A549 (cell line): ENCODE results near the gene SUPT3H. TPM values are rescaled to one million over a fixed set of nuclear protein-coding genes. Genes with fewer than 3 reads are reported as not detected.

Experiments used
- ATAC-seq, 2 experiments: fragments of 200-7000 bp in 1 of 2; fragments of >200 bp in 1 of 2; cut with Nextera tagmentation in 1 of 2; cut with Tn5 transposase in 1 of 2; 3 replicates each; pipeline versions ENCODE4 v1.8.0 to v1.9.1; 2018 to 2020; ENCODE audit warnings: mild to moderate bottlenecking in 1 of 2, moderate library complexity in 1 of 2
- CTCF ChIA-PET: fragments of 300-600 bp; sonication (Branson Sonifier 250); formaldehyde crosslinking; extraction: SDS; loops from one replicate; lab custom pipeline; 2021; ENCODE audit warnings: antibody characterized with exemption, inconsistent platforms; lab: Yijun Ruan, JAX
- POLR2A ChIA-PET: fragments of 350-600 bp; formaldehyde crosslinking; extraction: SDS; loops from one replicate; lab custom pipeline; 2021; ENCODE audit warnings: antibody characterized with exemption, inconsistent platforms; lab: Yijun Ruan, JAX
- DNase-seq, 2 experiments: peaks; one replicate each; pipeline versions ENCODE4 v3.0.0 to v3.0.0-alpha.2; 2011 to 2016; ENCODE audit warnings: low read depth in 1 of 2, low spot score in 1 of 2
- FAIRE-seq: peaks from 2 replicates; lab custom pipeline; 2011; peaks lifted over from hg19 to GRCh38; lab: Jason Lieb, UNC
- H3K27ac ChIP-seq, 2 experiments: fragments of >200 bp; sonication (Bioruptor Twin); formaldehyde crosslinking; 3 replicates each; pipeline ENCODE4 v1.5.1; 2016 to 2017
- H3K4me1 ChIP-seq: fragments of >200 bp; sonication (Bioruptor Twin); formaldehyde crosslinking; 3 replicates; pipeline ENCODE4 v1.6.1; 2016
- H3K4me2 ChIP-seq: fragments of >200 bp; sonication (Bioruptor Twin); formaldehyde crosslinking; 3 replicates; pipeline ENCODE4 v1.6.1; 2016
- H3K4me3 ChIP-seq: fragments of >200 bp; sonication (Bioruptor Twin); formaldehyde crosslinking; 3 replicates; pipeline ENCODE4 v1.5.1; 2016
- H3K9me3 ChIP-seq: fragments of >200 bp; sonication (Bioruptor Twin); formaldehyde crosslinking; 3 replicates; pipeline ENCODE4 v1.6.1; 2016
- BHLHE40 ChIP-seq: IDR thresholded peaks from 2 replicates; pipeline ENCODE4 v1.6.1; 2012; ENCODE audit warnings: low read depth, low read length, inconsistent platforms
- CBX8 ChIP-seq: fragments of 200-600 bp; sonication (generic); IDR thresholded peaks from 2 replicates; pipeline ENCODE4 v1.6.1; 2016
- CEBPB ChIP-seq, 2 experiments: fragments of >200 bp in 1 of 2; sonication (Bioruptor Twin) in 1 of 2; formaldehyde crosslinking in 1 of 2; IDR thresholded peaks; 2 replicates each; pipeline ENCODE4 v1.6.1; 2012 to 2016
- EP300 ChIP-seq, 2 experiments: fragments of >200 bp; sonication (Bioruptor Twin); formaldehyde crosslinking; IDR thresholded peaks; 2 replicates in 1 of 2; 3 replicates in 1 of 2; pipeline ENCODE4 v1.6.1; 2016 to 2017
- ESRRA ChIP-seq: fragments of 150-350 bp; IDR thresholded peaks from 2 replicates; pipeline ENCODE4 v1.6.1; 2014; ENCODE audit warnings: mild to moderate bottlenecking, low read length, borderline replicate concordance
- FOXS1 ChIP-seq: fragments of 250-450 bp; sonication (Bioruptor Pico); IDR thresholded peaks from 2 replicates; pipeline ENCODE4 v1.5.0; 2020; ENCODE audit warnings: mild to moderate bottlenecking, moderate library complexity
- GATA3 ChIP-seq: IDR thresholded peaks from 2 replicates; pipeline ENCODE4 v1.6.1; 2012; ENCODE audit warnings: borderline replicate concordance
- HDAC2 ChIP-seq: fragments of 200-600 bp; sonication (generic); IDR thresholded peaks from 2 replicates; pipeline ENCODE4 v1.6.1; 2016
- HEYL ChIP-seq: fragments of 250-450 bp; sonication (Bioruptor Pico); IDR thresholded peaks from 2 replicates; pipeline ENCODE4 v1.8.0; 2021; ENCODE audit warnings: mild to moderate bottlenecking, moderate library complexity
- HOXA7 ChIP-seq: fragments of 250-450 bp; sonication (Bioruptor Pico); IDR thresholded peaks from 2 replicates; pipeline ENCODE4 v1.5.0; 2020; ENCODE audit warnings: mild to moderate bottlenecking, moderate library complexity
- HOXB5 ChIP-seq: fragments of 250-450 bp; sonication (Bioruptor Pico); IDR thresholded peaks from 2 replicates; pipeline ENCODE4 v1.5.0; 2020; ENCODE audit warnings: mild to moderate bottlenecking, moderate library complexity
- JUN ChIP-seq, 2 experiments: fragments of >200 bp; sonication (Bioruptor Twin); formaldehyde crosslinking; IDR thresholded peaks; 2 replicates in 1 of 2; 3 replicates in 1 of 2; pipeline ENCODE4 v1.6.1; 2016 to 2017
- KDM1A ChIP-seq: fragments of 200-600 bp; sonication (generic); IDR thresholded peaks from 2 replicates; pipeline ENCODE4 v1.6.1; 2016; ENCODE audit warnings: low read depth, mild to moderate bottlenecking
- MAFK ChIP-seq: fragments of 450-650 bp; IDR thresholded peaks from 2 replicates; pipeline ENCODE4 v1.6.1; 2014; ENCODE audit not compliant: partially characterized antibody
- MAZ ChIP-seq: fragments of 150-350 bp; IDR thresholded peaks from 2 replicates; pipeline ENCODE4 v1.6.1; 2014; ENCODE audit warnings: antibody characterized with exemption, low read depth, low read length, borderline replicate concordance
- MYC ChIP-seq: IDR thresholded peaks from 2 replicates; pipeline ENCODE4 v1.6.1; 2012; ENCODE audit warnings: mild to moderate bottlenecking, inconsistent platforms, low read length, improper control_type of control experiment, borderline replicate concordance
- NPAS2 ChIP-seq: fragments of 250-450 bp; sonication (Bioruptor Pico); IDR thresholded peaks from 2 replicates; pipeline ENCODE4 v1.8.0; 2022; ENCODE audit warnings: mild to moderate bottlenecking, moderate library complexity, borderline replicate concordance
- PHF8 ChIP-seq: fragments of 200-600 bp; sonication (generic); IDR thresholded peaks from 2 replicates; pipeline ENCODE4 v1.6.1; 2016; ENCODE audit warnings: low read depth, mild to moderate bottlenecking, antibody characterized with exemption, moderate library complexity, borderline replicate concordance
- POLR2A ChIP-seq: IDR thresholded peaks from 2 replicates; pipeline ENCODE4 v1.6.1; 2012; ENCODE audit warnings: mild to moderate bottlenecking, low read length
- POLR2AphosphoS2 ChIP-seq: conservative IDR thresholded peaks from 2 replicates; pipeline ENCODE4 v1.6.1; 2012; ENCODE audit warnings: low read length, improper control_type of control experiment, inconsistent platforms
- RAD21 ChIP-seq, 2 experiments: fragments of >200 bp in 1 of 2; sonication (Bioruptor Twin) in 1 of 2; formaldehyde crosslinking in 1 of 2; IDR thresholded peaks in 1 of 2; conservative IDR thresholded peaks in 1 of 2; 2 replicates in 1 of 2; 3 replicates in 1 of 2; pipeline ENCODE4 v1.6.1; 2012 to 2018; ENCODE audit warnings: inconsistent platforms in 1 of 2
- RARB ChIP-seq: fragments of 250-450 bp; sonication (Bioruptor Pico); IDR thresholded peaks from 2 replicates; pipeline ENCODE4 v1.8.0; 2021; ENCODE audit warnings: mild to moderate bottlenecking, moderate library complexity
- RNF2 ChIP-seq: fragments of 200-600 bp; sonication (generic); IDR thresholded peaks from 2 replicates; pipeline ENCODE4 v1.6.1; 2016; ENCODE audit warnings: low read depth, mild to moderate bottlenecking, antibody characterized with exemption, moderate library complexity, borderline replicate concordance
- SMC3 ChIP-seq: fragments of >200 bp; sonication (Bioruptor Twin); formaldehyde crosslinking; IDR thresholded peaks from 3 replicates; pipeline ENCODE4 v1.6.1; 2018; ENCODE audit warnings: inconsistent platforms
- ZNF302 ChIP-seq: fragments of 250-450 bp; sonication (Bioruptor Pico); IDR thresholded peaks from 2 replicates; pipeline ENCODE4 v1.9.0; 2021; ENCODE audit warnings: inconsistent platforms, mild to moderate bottlenecking, moderate library complexity
- WGBS: methylation state at CpG from one replicate; pipeline ENCODE4 v1.1.6; 2017; ENCODE audit errors: missing lambda C conversion rate; 5-methylcytosine and 5-hydroxymethylcytosine counted together
- polyA plus RNA-seq, 4 experiments: library from polyadenylated mRNA; depleted of rRNA in 3 of 4; stranded (reverse); fragments of >200 nt; fragmentation: RNase III in 1 of 4; extraction: RNeasy Plus Mini Kit Qiagen cat#74134 plus additional on column Dnase treatment in 1 of 4; gene quantifications; 2 replicates in 3 of 4; 3 replicates in 1 of 4; pipeline ENCODE4 v1.2.3, GENCODE V29; 2011 to 2017
- TF ChIP-seq, protein P1 (sequence below): IDR thresholded peaks from 2 replicates; pipeline ENCODE4 v1.6.1; 2012; ENCODE audit warnings: low read depth, borderline replicate concordance
- TF ChIP-seq, protein P2 (sequence below): IDR thresholded peaks from 2 replicates; pipeline ENCODE4 v1.6.1; 2012
- TF ChIP-seq, protein P3 (sequence below): fragments of 250-450 bp; sonication (Bioruptor Pico); IDR thresholded peaks from 2 replicates; pipeline ENCODE4 v1.5.0; 2020; ENCODE audit warnings: low read depth, mild to moderate bottlenecking, moderate library complexity

SUPT3H gene
- polyA plus RNA-seq, 2 of the 4 experiments (the other 2 are of a cell fraction) = 4.3 to 6.2 TPM

DNA sequence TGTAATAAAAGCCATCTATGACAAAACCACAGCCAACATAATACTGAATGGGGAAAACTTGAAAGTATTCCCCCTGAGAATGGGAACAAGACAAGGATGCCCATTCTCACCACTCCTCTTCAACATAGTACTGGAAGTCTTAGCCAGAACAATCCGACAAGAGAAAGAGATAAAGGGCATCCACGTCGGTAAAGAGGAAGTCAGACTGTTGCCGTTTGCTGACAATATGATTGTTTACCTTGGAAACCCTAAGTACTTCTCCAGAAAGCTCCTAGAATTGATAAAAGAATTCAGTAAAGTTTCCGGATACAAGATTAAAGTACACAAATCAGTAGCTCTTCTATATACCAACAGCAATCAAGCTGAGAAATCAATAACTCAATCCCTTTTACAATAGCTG, 63.6 kb downstream of the SUPT3H start:
- no peak overlapping the region for H3K4me3 ChIP-seq
- FAIRE-seq (no peak), ATAC-seq (no peak), DNase-seq (no peak)
- no peak overlapping the region for H3K27ac ChIP-seq
- H3K9me3 ChIP-seq = no peaks in the 10 kb centered on the region
- 88% methylated on average over 5 of the region's 5 CpGs for WGBS
- CTCF ChIA-PET = no interaction called here
- POLR2A ChIA-PET = no interaction called here
- TF ChIP-seq, protein P1, sequence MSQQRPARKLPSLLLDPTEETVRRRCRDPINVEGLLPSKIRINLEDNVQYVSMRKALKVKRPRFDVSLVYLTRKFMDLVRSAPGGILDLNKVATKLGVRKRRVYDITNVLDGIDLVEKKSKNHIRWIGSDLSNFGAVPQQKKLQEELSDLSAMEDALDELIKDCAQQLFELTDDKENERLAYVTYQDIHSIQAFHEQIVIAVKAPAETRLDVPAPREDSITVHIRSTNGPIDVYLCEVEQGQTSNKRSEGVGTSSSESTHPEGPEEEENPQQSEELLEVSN = no peak
- no peak for TF ChIP-seq EP300 (IDR thresholded peaks at IDR 0.05)
- TF ChIP-seq RNF2 = no peak
- no peak for TF ChIP-seq ESRRA
- TF ChIP-seq MAZ = no peak
- no peak for TF ChIP-seq MYC
- TF ChIP-seq FOXS1 (CRISPR knock-in tag) = no peak
- no peak for TF ChIP-seq NPAS2 (CRISPR knock-in tag)
- TF ChIP-seq CBX8 = no peak
- TF ChIP-seq HOXA7 (CRISPR knock-in tag) = no peak
- TF ChIP-seq MAFK = no peak
- TF ChIP-seq RARB = no peak
- no peak for TF ChIP-seq ZNF302 (CRISPR knock-in tag)
- TF ChIP-seq JUN (IDR thresholded peaks at IDR 0.05) = no peak
- no peaks in the 10 kb centered on the region for H3K4me1 ChIP-seq
- no peak overlapping the region for H3K4me2 ChIP-seq

DNA sequence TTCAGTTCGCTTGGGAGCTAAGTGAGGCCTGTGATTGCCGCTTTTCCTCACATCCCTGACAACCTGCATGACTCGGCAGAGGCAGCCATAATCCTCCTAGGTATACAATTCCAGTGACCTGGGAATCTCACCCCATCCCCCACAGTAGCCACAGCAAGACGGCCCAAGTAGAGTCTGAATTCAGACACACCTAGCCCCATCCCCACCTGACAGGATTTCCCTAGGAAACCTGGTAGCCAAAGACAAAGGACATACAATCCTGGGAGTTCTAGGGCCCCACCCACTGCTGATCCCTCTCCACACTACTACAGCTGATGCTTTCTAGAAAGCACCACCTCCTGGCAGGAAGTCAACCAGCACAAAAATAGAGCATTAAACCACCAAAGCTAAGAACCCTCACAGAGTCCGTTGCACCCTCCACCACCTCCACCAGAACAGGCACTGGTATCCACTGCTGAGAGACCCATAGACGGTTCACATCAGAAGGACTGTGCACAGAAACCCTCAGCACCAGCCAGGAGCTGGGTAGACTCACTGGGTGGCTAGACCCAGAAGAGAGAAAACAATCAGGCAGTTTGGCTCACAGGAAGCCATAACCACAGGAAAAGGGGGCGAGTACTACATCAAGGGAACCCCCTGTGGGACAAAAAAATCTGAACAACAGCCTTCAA, 67.5 kb downstream of the SUPT3H start:
- DNase-seq = no peak
- Histone ChIP-seq H3K9me3 (no peaks in the 10 kb centered on the region), H3K4me1 (no peaks in the 10 kb centered on the region), H3K4me2 (no peak overlapping the region), H3K27ac (no peak overlapping the region), H3K4me3 (no peak overlapping the region)
- no peak for FAIRE-seq
- ChIA-PET CTCF (no interaction called here), POLR2A (no interaction called here)
- ATAC-seq = no peak
- 90% methylated on average over 6 of the region's 7 CpGs for WGBS
- TF ChIP-seq HEYL (CRISPR knock-in tag) (no peak), CEBPB (IDR thresholded peaks at IDR 0.05) (no peak), ZNF302 (CRISPR knock-in tag) (no peak), POLR2A (no peak), SMC3 (no peak), PHF8 (no peak), BHLHE40 (no peak), HOXA7 (CRISPR knock-in tag) (no peak), POLR2AphosphoS2 (no peak)
- TF ChIP-seq, protein P2, sequence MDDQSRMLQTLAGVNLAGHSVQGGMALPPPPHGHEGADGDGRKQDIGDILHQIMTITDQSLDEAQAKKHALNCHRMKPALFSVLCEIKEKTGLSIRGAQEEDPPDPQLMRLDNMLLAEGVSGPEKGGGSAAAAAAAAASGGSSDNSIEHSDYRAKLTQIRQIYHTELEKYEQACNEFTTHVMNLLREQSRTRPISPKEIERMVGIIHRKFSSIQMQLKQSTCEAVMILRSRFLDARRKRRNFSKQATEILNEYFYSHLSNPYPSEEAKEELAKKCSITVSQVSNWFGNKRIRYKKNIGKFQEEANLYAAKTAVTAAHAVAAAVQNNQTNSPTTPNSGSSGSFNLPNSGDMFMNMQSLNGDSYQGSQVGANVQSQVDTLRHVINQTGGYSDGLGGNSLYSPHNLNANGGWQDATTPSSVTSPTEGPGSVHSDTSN = no peak

DNA sequence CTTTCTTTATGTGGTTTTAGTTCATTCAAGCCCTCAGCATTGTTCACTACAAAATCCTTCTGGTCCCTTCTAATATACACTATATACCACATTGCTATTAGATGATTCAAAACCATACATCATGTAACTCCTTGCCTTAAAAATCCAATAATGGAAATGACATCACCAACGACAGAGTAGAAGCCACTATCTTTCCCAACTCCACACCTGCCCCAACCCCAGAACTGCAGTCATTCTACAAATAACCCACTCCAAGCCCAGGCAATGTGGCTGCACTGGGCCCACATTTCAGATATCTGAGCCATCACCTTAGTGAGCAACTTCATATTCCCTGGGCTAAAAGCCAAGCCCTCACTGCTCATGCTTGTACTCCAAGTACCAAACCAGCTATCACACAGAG, 72.2 kb downstream of the SUPT3H start:
- no peak for FAIRE-seq
- H3K4me2 ChIP-seq = no peak overlapping the region
- no peak for DNase-seq
- WGBS = 46% methylated on average over 1 of the region's 1 CpG
- no peaks in the 10 kb centered on the region for H3K9me3 ChIP-seq
- ChIA-PET POLR2A (no interaction called here), CTCF (no interaction called here)
- TF ChIP-seq RAD21 (conservative IDR thresholded peaks at IDR 0.05 in 1 of 2, IDR thresholded peaks at IDR 0.05 in 1 of 2) = no peak
- no peak for TF ChIP-seq HDAC2
- TF ChIP-seq KDM1A = no peak
- TF ChIP-seq NPAS2 (CRISPR knock-in tag) = no peak
- TF ChIP-seq POLR2A = no peak
- no peak for TF ChIP-seq ZNF302 (CRISPR knock-in tag)
- no peak for TF ChIP-seq GATA3
- TF ChIP-seq HOXB5 (CRISPR knock-in tag) = no peak
- TF ChIP-seq ESRRA = no peak
- TF ChIP-seq, protein P3, sequence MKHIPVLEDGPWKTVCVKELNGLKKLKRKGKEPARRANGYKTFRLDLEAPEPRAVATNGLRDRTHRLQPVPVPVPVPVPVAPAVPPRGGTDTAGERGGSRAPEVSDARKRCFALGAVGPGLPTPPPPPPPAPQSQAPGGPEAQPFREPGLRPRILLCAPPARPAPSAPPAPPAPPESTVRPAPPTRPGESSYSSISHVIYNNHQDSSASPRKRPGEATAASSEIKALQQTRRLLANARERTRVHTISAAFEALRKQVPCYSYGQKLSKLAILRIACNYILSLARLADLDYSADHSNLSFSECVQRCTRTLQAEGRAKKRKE (CRISPR knock-in tag) = no peak
- no peak overlapping the region for H3K4me3 ChIP-seq
- no peaks in the 10 kb centered on the region for H3K4me1 ChIP-seq
- H3K27ac ChIP-seq = no peak overlapping the region
- no peak for ATAC-seq
